GM23338 (cell line): ENCODE measurements around the gene LTB4R. TPM values are rescaled to one million over a fixed set of nuclear protein-coding genes. Genes with fewer than 3 reads are reported as not detected.

ENCODE experiments used
- ATAC-seq: fragments of 200-7000 bp; cut with Tn5 transposase; 3 replicates; pipeline ENCODE4 v1.9.1; 2020
- DNase-seq: peaks from one replicate; pipeline ENCODE4 v3.0.0-alpha.2; 2015; ENCODE audit warnings: low spot score
- H2AFZ ChIP-seq: fragments of 200-600 bp; sonication (generic); 2 replicates; pipeline ENCODE4 v1.8.0; 2016; ENCODE audit warnings: antibody characterized with exemption, mild to moderate bottlenecking, moderate library complexity
- H3F3A ChIP-seq: fragments of 200-600 bp; sonication (generic); replicated peaks from 2 replicates; pipeline ENCODE4 v1.8.0; 2017; ENCODE audit warnings: antibody characterized with exemption, mixed run types, low read depth
- H3K27ac ChIP-seq: fragments of 200-600 bp; sonication (generic); 2 replicates; pipeline ENCODE4 v1.6.1; 2016; ENCODE audit warnings: low read depth
- H3K27me3 ChIP-seq: fragments of 200-600 bp; sonication (generic); 2 replicates; pipeline ENCODE4 v1.8.0; 2016; ENCODE audit warnings: mild to moderate bottlenecking, mixed run types, moderate library complexity; ENCODE audit not compliant: insufficient read depth
- H3K36me3 ChIP-seq: fragments of 200-600 bp; sonication (generic); 2 replicates; pipeline ENCODE4 v1.8.0; 2016; ENCODE audit warnings: mild to moderate bottlenecking; ENCODE audit not compliant: insufficient read depth
- H3K4me1 ChIP-seq: fragments of 200-600 bp; sonication (generic); 2 replicates; pipeline ENCODE4 v1.8.0; 2016; ENCODE audit warnings: mild to moderate bottlenecking, moderate library complexity; ENCODE audit not compliant: insufficient read depth
- H3K4me2 ChIP-seq: fragments of 200-600 bp; sonication (generic); 2 replicates; pipeline ENCODE4 v1.7.1; 2017; ENCODE audit warnings: mixed run types
- H3K4me3 ChIP-seq: fragments of 200-600 bp; sonication (generic); 2 replicates; pipeline ENCODE4 v1.6.1; 2016; ENCODE audit warnings: mixed run types
- H3K79me2 ChIP-seq: fragments of 200-600 bp; sonication (generic); replicated peaks from 2 replicates; pipeline ENCODE4 v1.8.0; 2017; ENCODE audit warnings: mild to moderate bottlenecking; ENCODE audit not compliant: insufficient read depth
- H3K9me2 ChIP-seq: fragments of 200-600 bp; sonication (generic); 2 replicates; pipeline ENCODE4 v1.8.0; 2017; ENCODE audit not compliant: insufficient read depth
- H4K20me1 ChIP-seq: fragments of 200-600 bp; sonication (generic); replicated peaks from 2 replicates; pipeline ENCODE4 v1.8.0; 2017; ENCODE audit warnings: mild to moderate bottlenecking; ENCODE audit not compliant: insufficient read depth
- H3K27ac Mint-ChIP-seq: 2 replicates; pipeline ENCODE4 v1.8.0; 2020; ENCODE audit warnings: inconsistent platforms, mild to moderate bottlenecking, moderate library complexity, mixed read lengths
- H3K27me3 Mint-ChIP-seq: 3 replicates; pipeline ENCODE4 v1.8.0; 2022; ENCODE audit warnings: low read depth, mild to moderate bottlenecking, moderate library complexity, mixed read lengths, inconsistent platforms; ENCODE audit not compliant: insufficient read depth, poor library complexity
- H3K36me3 Mint-ChIP-seq: 3 replicates; pipeline ENCODE4 v1.8.0; 2021; ENCODE audit warnings: low read depth, mild to moderate bottlenecking, inconsistent platforms, moderate library complexity, mixed read lengths
- H3K4me1 Mint-ChIP-seq: 3 replicates; pipeline ENCODE4 v1.8.0; 2020; ENCODE audit warnings: mild to moderate bottlenecking, inconsistent platforms, mixed read lengths
- H3K4me3 Mint-ChIP-seq: 3 replicates; pipeline ENCODE4 v1.8.0; 2021; ENCODE audit warnings: moderate library complexity, mild to moderate bottlenecking, inconsistent platforms, mixed read lengths
- H3K9me3 Mint-ChIP-seq: 3 replicates; pipeline ENCODE4 v1.8.0; 2020; ENCODE audit warnings: moderate library complexity, mild to moderate bottlenecking, inconsistent platforms, mixed read lengths
- CREB1 ChIP-seq: fragments of 250-450 bp; sonication (Bioruptor Pico); IDR thresholded peaks from 2 replicates; pipeline ENCODE4 v1.5.0; 2020; ENCODE audit warnings: low read depth, mild to moderate bottlenecking, moderate library complexity
- CTCF ChIP-seq, 2 experiments: fragments of 200-600 bp in 1 of 2; sonication (generic) in 1 of 2; conservative IDR thresholded peaks; 2 replicates each; pipeline versions ENCODE4 v1.5.1 to v1.6.1; 2016 to 2017; ENCODE audit warnings: antibody characterized with exemption in 2 of 2, low read depth in 2 of 2, mild to moderate bottlenecking in 2 of 2, moderate library complexity in 1 of 2
- ETS1 ChIP-seq: IDR thresholded peaks from 2 replicates; pipeline ENCODE4 v1.6.1; 2016; ENCODE audit warnings: antibody characterized with exemption
- EZH2 ChIP-seq: fragments of 200-600 bp; sonication (generic); IDR thresholded peaks from one replicate; pipeline ENCODE4 v1.8.0; 2017; ENCODE audit warnings: antibody characterized with exemption, mild to moderate bottlenecking, low read depth; ENCODE audit not compliant: unreplicated experiment
- EZH2phosphoT487 ChIP-seq: fragments of 200-600 bp; sonication (generic); IDR thresholded peaks from one replicate; pipeline ENCODE4 v1.8.1; 2018; ENCODE audit warnings: antibody characterized with exemption; ENCODE audit not compliant: unreplicated experiment
- JUNB ChIP-seq: IDR thresholded peaks from one replicate; pipeline ENCODE4 v1.6.1; 2016; ENCODE audit warnings: antibody characterized with exemption; ENCODE audit not compliant: unreplicated experiment
- NANOG ChIP-seq: IDR thresholded peaks from 2 replicates; pipeline ENCODE4 v1.6.1; 2016; ENCODE audit warnings: antibody characterized with exemption, borderline replicate concordance
- POLR2AphosphoS5 ChIP-seq: IDR thresholded peaks from 2 replicates; pipeline ENCODE4 v1.6.1; 2016; ENCODE audit warnings: antibody characterized with exemption, low read depth
- REST ChIP-seq: IDR thresholded peaks from one replicate; pipeline ENCODE4 v1.6.1; 2018; ENCODE audit warnings: antibody characterized with exemption; ENCODE audit not compliant: unreplicated experiment
- STAT1 ChIP-seq: IDR thresholded peaks from one replicate; pipeline ENCODE4 v1.6.1; 2016; ENCODE audit warnings: antibody characterized with exemption; ENCODE audit not compliant: unreplicated experiment
- ZNF114 ChIP-seq: fragments of 250-450 bp; sonication (Bioruptor Pico); IDR thresholded peaks from 2 replicates; pipeline ENCODE4 v1.5.0; 2020; ENCODE audit warnings: mild to moderate bottlenecking, moderate library complexity
- ZNF331 ChIP-seq: fragments of 250-450 bp; sonication (Bioruptor Pico); IDR thresholded peaks from 2 replicates; pipeline ENCODE4 v1.5.0; 2020; ENCODE audit warnings: low read depth, mild to moderate bottlenecking, moderate library complexity
- ZNF462 ChIP-seq: fragments of 250-450 bp; sonication (Bioruptor Pico); IDR thresholded peaks from 2 replicates; pipeline ENCODE4 v1.5.0; 2020; ENCODE audit warnings: mild to moderate bottlenecking, moderate library complexity
- polyA plus RNA-seq: library from polyadenylated mRNA; unstranded; fragments of >200 nt; fragmentation: Nextera tagmentation; extraction: Ambion mirVana; gene quantifications from 2 replicates; pipeline ENCODE4 v1.2.1, GENCODE V29; 2016
- total RNA-seq: library from RNA; depleted of rRNA; stranded (reverse); fragments of >200 nt; shearing (Covaris generic); gene quantifications from 2 replicates; pipeline ENCODE4 v1.2.3, GENCODE V29; 2014

The LTB4R gene
- total and polyA plus RNA-seq, 2 experiments from 2014 or later = 2.1 to 4.7 TPM

GRCh38 chr14:24317141-24317928, 6.0 kb downstream of the LTB4R start:
- Histone ChIP-seq H4K20me1 (no peaks in the 10 kb centered on the region), H3K4me1 (no peaks in the 10 kb centered on the region), H3K79me2 (no peaks in the 10 kb centered on the region), H3K4me3 (no peak overlapping the region), H3K4me2 (no peak overlapping the region), H3K36me3 (no peaks in the 10 kb centered on the region), H3K27me3 (peaks cover 58% of the 10 kb centered on the region), H2AFZ (no peak overlapping the region), H3F3A (no peaks in the 10 kb centered on the region), H3K9me2 (no peaks in the 10 kb centered on the region), H3K27ac (no peak overlapping the region)
- ATAC-seq (no peak), DNase-seq (no peak)
- H3K9me3 Mint-ChIP-seq = no peaks in the 10 kb centered on the region
- H3K4me3 Mint-ChIP-seq = no peak overlapping the region; the same call in 2 of the 3 replicates
- H3K27me3 Mint-ChIP-seq = peaks cover 40% of the 10 kb centered on the region
- TF ChIP-seq STAT1 = no peak
- TF ChIP-seq ETS1 = no peak
- TF ChIP-seq POLR2AphosphoS5 = no peak
- TF ChIP-seq ZNF462 = no peak
- no peak for TF ChIP-seq ZNF114 (CRISPR knock-in tag)
- TF ChIP-seq EZH2phosphoT487 = no peak
- no peak for TF ChIP-seq JUNB
- TF ChIP-seq CREB1 (CRISPR knock-in tag) = no peak
- no peak for TF ChIP-seq CTCF (conservative IDR thresholded peaks at IDR 0.05; ENCODE audit: low read depth in 2 of 2)
- no peak for TF ChIP-seq REST
- TF ChIP-seq NANOG = no peak
- no peak for TF ChIP-seq ZNF331 (CRISPR knock-in tag)
- TF ChIP-seq EZH2 = no peak
- H3K27ac Mint-ChIP-seq = no peak overlapping the region
- H3K4me1 Mint-ChIP-seq = peaks cover 2% of the 10 kb centered on the region; the same call in 2 of the 3 replicates
- no peaks in the 10 kb centered on the region; the same call in 1 of the 3 replicates for H3K36me3 Mint-ChIP-seq
